Retinal pigment epithelial cell (primary cell): Measurements from ENCODE around the gene CLOCK.

Experiments used
- DNase-seq: peaks from one replicate; pipeline ENCODE4 v3.0.0-alpha.2; 2010; ENCODE audit warnings: low read depth
- H3K4me3 ChIP-seq: 2 replicates; pipeline ENCODE4 v1.5.1; 2011; ENCODE audit warnings: mild to moderate bottlenecking, low read length, control low read depth, moderate library complexity
- CTCF ChIP-seq: conservative IDR thresholded peaks from 2 replicates; pipeline ENCODE4 v1.5.1; 2011; ENCODE audit warnings: low read depth, low read length, control low read depth, inconsistent platforms

The CLOCK gene

GRCh38 chr4:55524844-55525571 lies 21.7 kb downstream of the CLOCK start:
- no peak for DNase-seq
- no peak overlapping the region for H3K4me3 ChIP-seq
- TF ChIP-seq CTCF: no peak

GRCh38 chr4:55518442-55518841 lies 28.3 kb downstream of the CLOCK start:
- no peak for DNase-seq
- no peak overlapping the region for H3K4me3 ChIP-seq
- no peak for TF ChIP-seq CTCF

- DNase-seq: no peak
- no peak overlapping the region for H3K4me3 ChIP-seq
- TF ChIP-seq CTCF: no peak
These were observed 29.0 kb downstream of the CLOCK start for GRCh38 chr4:55517526-55518229.

GRCh38 chr4:55512922-55513571 lies 33.7 kb downstream of the CLOCK start:
- no peak for TF ChIP-seq CTCF
- H3K4me3 ChIP-seq: no peak overlapping the region
- no peak for DNase-seq

GRCh38 chr4:55512077-55512476 lies 34.6 kb downstream of the CLOCK start:
- DNase-seq: no peak
- no peak for TF ChIP-seq CTCF
- no peak overlapping the region for H3K4me3 ChIP-seq

- no peak overlapping the region for H3K4me3 ChIP-seq
- no peak for TF ChIP-seq CTCF
- no peak for DNase-seq
These were observed 36.0 kb downstream of the CLOCK start for GRCh38 chr4:55510685-55511084.
